ENCODE measurements around the gene PTPRC.

PTPRC gene

DNA sequence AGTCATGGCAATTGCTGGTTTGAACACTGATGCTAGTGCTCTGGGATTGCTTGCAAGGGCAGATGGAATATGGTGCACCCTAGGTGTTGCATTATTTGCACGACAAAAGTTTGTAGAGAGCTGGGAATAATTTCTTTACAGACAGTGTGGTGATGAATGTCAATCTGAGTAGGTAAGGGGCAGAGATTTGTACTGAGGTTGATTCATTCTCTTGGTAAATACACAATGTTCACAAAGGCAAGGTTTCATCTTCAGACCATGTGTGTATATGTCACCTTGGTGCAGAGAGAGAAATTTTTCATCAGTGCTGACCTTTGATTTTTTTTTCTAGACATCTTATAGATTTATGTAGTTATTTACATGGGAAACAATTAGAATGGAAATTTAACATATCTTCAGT, 5.0 kb downstream of the PTPRC start:
- DNase-seq (ENCODE audit: low spot score) = no peak

DNA sequence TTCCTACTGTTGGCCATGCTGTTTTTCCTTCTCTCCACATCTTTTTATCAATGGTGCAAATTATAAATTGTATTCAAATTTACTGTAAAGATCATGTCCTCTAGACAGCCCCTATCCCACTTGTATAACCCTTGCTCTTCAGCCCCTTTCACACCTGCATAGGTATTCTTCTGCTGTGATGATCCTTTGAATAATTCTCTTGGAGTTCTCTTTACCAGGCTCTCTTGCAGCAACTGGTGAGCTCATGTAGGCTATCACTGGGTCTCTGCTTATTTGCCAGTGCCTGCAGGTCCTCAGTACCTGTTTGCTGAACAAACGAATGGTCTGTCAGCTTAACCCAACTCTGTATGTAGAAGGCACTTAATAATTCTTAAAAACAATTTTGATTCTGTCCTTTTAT, 8.2 kb downstream of the PTPRC start:
- DNase-seq (ENCODE audit: low spot score) = no peak

GRCh38 chr1:198648592-198648991, 9.8 kb downstream of the PTPRC start:
- no peak for DNase-seq (ENCODE audit: low spot score)

- DNase-seq (ENCODE audit: low spot score) = no peak
Measured at GRCh38 chr1:198649232-198649967, 10.6 kb downstream of the PTPRC start.

DNA sequence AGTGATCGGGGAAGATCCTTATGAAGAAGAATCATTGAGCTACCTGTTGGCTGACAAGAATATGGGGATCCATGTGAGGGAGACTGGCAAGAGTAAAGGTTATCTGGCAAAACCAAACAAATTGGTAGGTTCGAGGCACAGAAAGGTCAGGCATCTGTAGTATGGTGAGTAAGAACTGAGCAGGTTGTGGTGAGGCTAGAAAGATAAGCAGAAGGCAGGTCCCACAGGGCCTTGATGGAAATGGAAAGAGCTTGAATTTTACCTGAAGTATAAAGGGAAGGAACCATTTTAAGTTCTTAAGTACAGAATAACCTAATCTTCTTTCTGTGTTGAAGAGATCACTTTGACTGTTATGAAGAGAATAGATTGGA, 11.1 kb downstream of the PTPRC start:
- no peak for DNase-seq (ENCODE audit: low spot score)

DNA sequence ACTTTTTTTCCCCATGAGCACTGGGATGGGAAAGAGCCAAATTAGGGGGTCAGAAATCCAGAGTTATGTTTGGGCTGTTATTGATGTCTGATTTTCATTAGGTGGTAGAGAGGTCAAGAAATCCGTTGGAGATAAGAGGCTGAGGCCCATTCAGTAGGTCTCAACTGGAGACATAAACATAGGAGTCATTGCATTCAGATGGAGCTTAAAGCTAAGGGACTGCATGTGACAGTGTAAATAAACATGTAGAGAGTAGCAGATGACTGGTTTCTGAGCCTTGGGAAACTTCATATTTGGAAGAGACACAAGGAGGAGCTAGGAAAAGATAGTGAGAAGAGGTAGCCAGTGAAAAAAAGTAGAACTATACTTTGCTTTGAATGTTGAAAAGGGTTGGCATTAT, 11.7 kb downstream of the PTPRC start:
- DNase-seq (ENCODE audit: low spot score) = no peak

DNA sequence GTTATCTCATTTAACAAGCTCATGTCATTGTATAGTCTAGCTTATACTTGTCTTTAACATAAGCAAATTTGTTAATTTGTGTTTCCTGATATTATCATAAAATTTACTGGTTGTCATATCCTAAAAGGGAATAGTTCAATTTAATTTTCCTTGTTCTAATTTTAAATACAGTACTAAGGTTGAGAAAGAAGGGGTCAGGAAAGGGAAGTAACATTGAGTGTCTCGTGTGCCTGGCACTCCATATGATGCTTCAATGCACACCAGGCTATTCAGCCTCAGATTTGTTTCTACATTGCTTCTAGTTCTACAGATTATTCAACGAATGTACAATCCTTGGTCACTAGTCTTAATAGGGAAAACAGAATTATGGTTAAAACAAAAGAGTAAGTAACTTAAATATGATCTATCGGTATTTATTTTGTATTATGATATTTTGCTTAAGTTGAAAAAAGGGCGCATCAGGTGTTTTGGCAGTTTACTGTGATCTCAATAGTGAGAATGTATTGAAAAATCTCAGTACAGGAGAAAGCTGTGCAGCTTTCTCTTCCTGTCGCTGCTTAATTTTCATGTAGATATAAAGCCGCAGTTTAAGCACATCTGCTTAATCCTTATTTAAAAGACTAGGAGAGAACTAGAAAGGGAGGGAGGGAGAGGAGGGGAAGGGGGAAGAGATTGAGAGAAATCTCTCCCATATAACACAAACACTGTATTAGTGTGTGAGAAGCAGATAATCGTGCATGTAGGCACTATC, 13.0 kb downstream of the PTPRC start:
- no peak for DNase-seq (ENCODE audit: low spot score)

DNA sequence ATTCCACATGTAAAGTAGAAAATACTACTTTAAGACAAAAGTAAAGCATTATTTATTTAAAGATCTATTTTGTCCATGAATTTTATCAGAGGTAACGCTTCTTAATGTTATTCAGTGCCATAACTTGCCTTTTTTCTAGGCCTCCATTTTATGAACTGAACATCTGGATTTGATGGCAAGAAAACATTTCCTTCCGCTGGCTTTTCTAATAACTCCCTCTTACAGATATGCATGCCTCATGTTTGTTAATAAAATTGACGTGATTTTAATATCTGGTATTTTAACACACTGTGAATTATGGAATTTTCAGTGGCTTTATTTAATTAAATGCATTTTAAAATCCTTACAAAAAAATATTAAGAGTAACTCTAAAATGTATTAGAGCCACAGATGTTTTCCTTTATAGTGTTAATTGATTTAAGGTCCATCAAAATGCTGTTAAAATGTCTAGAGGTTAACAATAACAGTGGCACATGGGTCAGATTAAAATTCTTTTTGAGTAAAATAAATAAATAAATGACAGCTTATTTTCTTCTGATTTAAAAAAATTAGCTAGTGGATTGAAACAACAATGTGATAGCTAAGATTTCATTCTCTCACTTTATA, 15.1 kb downstream of the PTPRC start:
- DNase-seq (ENCODE audit: low spot score) = no peak

GRCh38 chr1:198655459-198656121, 16.8 kb downstream of the PTPRC start:
- DNase-seq (ENCODE audit: low spot score) = no peak

DNA sequence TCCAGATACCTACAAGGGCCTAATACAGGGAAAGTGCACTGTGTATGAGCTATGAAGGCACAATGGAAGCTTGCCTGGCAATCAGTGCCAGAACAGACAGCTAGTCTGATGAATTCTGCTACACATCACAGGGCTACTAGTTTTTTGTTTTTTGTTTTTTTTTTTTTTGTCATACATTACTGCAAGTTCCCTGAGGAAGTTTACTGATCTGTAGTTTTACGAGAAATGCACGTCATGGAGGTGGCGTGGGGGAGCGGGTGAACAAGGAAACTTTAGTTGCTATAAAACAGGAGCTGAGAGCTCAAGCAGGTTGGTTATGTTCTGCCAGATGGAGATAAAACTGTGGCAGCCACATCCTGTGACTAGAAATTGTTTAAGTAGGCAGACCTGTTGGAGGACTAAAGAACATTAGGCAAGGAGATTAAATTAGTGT, 17.7 kb downstream of the PTPRC start:
- no peak for DNase-seq (ENCODE audit: low spot score)

DNA sequence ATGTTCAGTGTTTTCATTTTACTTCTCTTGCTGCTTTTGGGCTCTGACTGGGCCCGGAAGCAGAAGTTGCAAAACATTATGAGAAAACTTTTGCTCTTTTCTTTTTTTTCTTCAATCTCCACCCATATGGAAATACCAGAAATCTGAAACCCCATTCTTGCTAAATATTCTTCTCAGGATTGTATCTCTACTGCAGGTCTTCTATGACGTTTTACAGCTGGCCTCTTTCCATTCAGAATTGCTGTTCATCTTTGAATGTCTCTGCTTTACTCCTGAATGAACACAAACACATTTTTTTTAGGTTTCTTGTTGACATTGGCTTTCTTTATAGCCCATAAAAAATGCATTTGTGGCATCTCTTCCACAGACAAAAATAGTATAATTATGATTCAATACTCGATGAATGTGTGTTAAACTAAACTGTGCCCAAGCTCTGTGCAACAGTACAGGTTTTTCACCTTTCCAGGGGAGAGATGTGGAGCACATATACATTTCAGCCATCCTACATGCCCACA, 18.8 kb downstream of the PTPRC start:
- DNase-seq (ENCODE audit: low spot score) = no peak

- DNase-seq (ENCODE audit: low spot score) = no peak
Measured at GRCh38 chr1:198660341-198661261, 21.8 kb downstream of the PTPRC start.

- no peak for DNase-seq (ENCODE audit: low spot score)
Measured at GRCh38 chr1:198662821-198663220, 24.0 kb downstream of the PTPRC start.

GRCh38 chr1:198664068-198664788, 25.4 kb downstream of the PTPRC start:
- no peak for DNase-seq (ENCODE audit: low spot score)

- DNase-seq (ENCODE audit: low spot score) = no peak
Measured at GRCh38 chr1:198667186-198667585, 28.3 kb downstream of the PTPRC start.

GRCh38 chr1:198667807-198668206, 29.0 kb downstream of the PTPRC start:
- DNase-seq (ENCODE audit: low spot score) = no peak

DNA sequence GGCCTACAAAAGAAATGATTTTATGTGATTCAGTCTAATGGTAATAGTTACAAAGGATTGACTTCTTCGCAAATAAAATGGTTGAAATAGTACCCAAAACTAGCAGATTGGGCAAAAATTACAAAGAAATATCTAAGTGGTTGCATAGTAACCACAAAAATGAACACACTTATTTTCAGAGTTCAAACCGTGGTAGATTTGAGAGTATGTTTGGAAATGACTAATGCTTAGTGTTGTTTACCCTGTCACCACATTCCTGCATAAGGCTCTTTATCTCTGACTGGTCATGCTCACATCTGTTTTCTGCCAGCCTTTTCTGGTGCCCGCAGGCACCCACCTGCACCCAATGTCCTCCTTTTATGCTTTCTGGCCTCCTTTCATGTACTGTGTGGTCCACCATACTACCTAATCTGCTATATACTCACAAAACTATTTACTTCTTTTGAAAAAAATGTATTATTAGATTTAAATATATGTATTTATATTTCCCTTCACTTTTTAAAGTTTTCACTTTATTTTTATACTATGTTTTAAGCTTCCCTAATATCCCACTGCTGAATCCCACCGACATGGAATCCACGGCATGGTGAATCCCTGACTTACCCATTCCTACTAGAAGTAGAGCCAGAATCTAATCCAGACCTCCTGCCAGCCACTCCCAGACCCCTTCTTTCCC, 30.3 kb downstream of the PTPRC start:
- DNase-seq (ENCODE audit: low spot score) = no peak

GRCh38 chr1:198669771-198670170, 30.9 kb downstream of the PTPRC start:
- no peak for DNase-seq (ENCODE audit: low spot score)

- no peak for DNase-seq (ENCODE audit: low spot score)
Measured at GRCh38 chr1:198671136-198671535, 32.3 kb downstream of the PTPRC start.

- DNase-seq (ENCODE audit: low spot score) = no peak
Measured at GRCh38 chr1:198672124-198672523, 33.3 kb downstream of the PTPRC start.

All from left forelimb (tissue), 1 donor.